HL-60/S4 treated with phorbol 12-myristate 13-acetate at 8.2 ng/mL for 4 days and 3 days (cell line): ENCODE results near the gene NBPF3.
"Not testable (repeated sequence)": the region's sequence is repeated elsewhere in the genome, so short reads cannot be mapped to it uniquely, and the experiment has no call there.

Experiments used
- in situ Hi-C: fragments of 300-500 bp; cut with MboI; formaldehyde crosslinking; loops from 2 replicates; pipeline ENCODE4 v1.15.0; 2022; ENCODE audit warnings: low sequenced_read_pairs

NBPF3 gene

GRCh38 chr1:21517161-21517589, 77.2 kb downstream of the NBPF3 start:
- in situ Hi-C loops, result no loop called here

DNA sequence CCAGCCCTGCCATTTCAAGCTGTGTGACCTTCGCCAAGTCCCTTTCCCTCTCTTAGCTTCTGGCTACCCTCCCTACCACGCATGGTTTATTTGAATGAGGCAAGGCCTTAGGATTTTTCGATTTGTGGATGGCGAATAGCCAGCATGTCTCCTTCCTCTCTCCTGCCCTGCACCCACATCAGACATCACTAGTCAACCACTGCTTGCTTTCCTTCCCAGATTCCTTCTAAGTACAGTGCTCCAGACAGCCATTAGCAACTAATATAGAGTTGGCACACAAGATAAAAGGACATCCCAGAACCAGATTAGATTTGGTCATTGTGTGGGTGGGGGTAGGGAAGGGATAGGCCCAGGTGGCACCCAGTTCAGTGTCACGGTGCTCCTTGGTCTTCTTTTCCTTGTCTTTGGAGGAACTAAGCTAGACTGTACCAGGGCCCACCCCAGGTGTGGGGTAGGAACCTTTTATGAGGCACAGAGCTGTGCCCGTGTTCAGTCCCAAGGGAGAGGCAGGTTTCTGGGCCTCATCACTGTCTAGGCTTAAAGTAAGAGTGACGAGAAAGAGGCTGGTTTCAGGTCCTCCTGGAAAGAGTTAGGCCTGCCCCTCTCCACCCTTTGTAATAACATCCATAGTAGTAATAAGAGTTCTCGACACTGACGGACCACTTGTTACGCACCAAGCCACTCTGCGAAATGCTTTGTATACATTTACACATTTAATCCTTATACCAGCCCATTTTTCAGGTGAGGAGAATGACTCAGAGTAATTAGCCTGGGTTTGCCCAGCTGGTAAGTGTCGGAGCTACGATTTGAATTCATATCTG, 77.9 kb downstream of the NBPF3 start:
- in situ Hi-C loops, result no loop called here

- in situ Hi-C loops, result no loop called here
Measured at GRCh38 chr1:21518774-21519455, 79.0 kb downstream of the NBPF3 start.

GRCh38 chr1:21519486-21520070, 79.6 kb downstream of the NBPF3 start:
- in situ Hi-C loops, result not testable (repeated sequence)

- in situ Hi-C loops, result no loop called here
Measured at GRCh38 chr1:21520899-21521716, 81.2 kb downstream of the NBPF3 start.

DNA sequence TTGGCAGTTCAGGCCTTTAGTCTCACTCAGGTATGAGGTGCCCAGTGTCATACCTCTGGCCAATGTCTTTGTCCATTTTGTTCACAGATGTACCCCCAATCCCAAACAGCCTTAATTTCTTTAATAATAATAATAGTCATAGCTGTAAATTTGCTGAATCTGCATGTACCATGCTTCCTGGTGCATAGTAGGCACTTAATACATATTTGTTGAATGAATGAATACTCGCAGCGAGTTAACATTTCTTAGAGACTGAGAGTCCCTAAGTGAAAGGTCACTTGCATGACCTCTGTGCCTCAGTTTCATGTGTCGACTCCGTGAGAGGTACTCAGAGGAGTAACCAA, 81.8 kb downstream of the NBPF3 start:
- in situ Hi-C loops, result no loop called here

- in situ Hi-C loops, result no loop called here
Measured at GRCh38 chr1:21522525-21523038, 82.6 kb downstream of the NBPF3 start.

DNA sequence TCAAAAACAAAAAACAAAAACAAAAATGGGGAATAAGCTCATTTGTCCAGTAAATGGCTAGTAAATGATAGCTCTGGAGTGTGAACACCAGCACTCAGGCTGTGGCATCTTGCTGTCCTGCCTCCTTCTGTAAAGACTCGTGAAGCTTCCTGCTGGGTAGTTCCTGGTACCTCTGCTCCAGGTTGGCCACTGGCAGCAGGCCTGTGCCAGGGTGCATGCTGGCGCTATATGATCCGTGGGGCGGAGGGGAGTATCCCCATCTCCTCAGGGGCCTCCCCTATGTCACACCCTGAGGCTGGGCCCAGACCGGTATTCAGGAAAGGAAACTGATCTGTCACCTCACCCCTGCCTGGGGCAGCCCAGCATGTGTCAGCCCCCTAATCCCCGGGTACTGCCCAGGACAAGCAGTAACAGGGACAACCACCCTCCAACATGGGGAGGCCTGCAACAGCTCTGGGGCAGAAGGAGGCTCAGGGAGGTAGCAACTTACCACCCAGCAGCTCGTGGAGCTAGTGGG, 83.4 kb downstream of the NBPF3 start:
- in situ Hi-C loops, result no loop called here

DNA sequence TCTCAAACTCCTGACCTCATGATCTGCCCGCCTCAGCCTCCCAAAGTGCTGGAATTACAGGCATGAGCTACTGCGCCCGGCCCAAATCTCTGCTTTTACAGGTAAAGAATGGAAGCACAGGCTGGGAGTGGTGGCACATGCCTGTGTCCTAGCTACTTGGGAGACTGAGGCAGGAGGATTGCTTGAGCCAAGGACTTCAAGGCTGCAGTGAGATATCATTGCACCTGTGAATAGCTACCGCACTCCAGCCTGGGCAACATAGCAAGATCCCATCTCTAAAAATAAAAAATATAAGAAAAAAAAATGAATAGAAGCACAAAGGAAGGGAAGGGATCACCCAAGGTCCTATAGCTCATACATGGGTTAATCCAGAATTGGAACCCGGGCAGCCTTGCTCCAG, 84.3 kb downstream of the NBPF3 start:
- in situ Hi-C loops, result no loop called here

- in situ Hi-C loops, result no loop called here
Measured at GRCh38 chr1:21524686-21525339, 84.9 kb downstream of the NBPF3 start.

DNA sequence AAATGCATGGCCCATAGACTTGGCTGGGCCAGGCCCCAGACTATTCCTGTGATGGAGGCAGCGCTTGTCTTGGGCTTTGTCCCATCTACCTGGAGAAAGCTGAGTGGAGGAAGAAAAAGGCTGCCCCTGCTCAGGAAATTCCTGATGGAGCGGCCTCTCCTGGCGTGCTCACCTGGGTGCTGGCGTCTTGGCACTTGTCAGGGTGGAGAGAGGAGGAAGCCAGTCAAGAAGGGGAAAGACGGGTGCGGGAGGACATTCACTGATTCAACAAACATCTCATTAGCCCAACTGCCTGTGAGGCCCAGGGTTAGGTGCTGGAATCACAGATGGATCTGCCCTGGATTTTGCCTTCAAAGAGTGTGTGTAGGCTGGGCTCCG, 85.4 kb downstream of the NBPF3 start:
- in situ Hi-C loops, result no loop called here

- in situ Hi-C loops, result no loop called here
Measured at GRCh38 chr1:21526441-21526840, 86.5 kb downstream of the NBPF3 start.

DNA sequence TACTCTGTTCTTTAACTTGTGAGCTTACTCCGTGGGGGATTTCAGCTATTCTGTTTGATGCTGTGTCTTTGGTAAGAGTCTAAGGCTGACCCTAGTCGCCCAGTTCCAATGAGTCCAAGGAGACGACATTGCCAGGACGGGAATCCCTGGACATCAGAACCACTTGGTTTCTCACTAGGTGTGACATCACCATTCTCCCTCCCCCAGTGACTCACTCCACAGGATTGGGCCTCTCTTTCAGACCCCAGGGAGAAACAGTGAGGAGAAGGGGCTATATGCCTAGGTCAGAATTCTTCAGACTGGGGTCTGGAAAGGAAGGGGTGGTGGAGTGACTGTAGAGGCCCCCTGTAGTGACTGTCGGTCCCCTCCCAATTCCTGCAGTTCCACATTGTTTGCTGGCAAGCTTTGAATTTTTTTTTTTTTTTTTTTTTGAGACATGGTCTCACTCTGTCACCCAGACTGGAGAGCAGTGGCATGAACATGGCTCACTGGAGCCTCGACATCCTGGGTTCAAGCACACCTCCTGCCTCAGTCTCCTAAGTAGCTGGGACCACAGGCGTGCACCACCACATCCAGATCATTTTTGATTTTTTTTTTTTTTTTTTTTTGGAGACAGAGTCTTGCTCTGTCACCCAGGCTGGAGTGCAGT, 90.6 kb downstream of the NBPF3 start:
- in situ Hi-C loops, result no loop called here

GRCh38 chr1:21531241-21531640, 91.3 kb downstream of the NBPF3 start:
- in situ Hi-C loops, result no loop called here

- in situ Hi-C loops, result no loop called here
Measured at GRCh38 chr1:21532496-21532895, 92.6 kb downstream of the NBPF3 start.

DNA sequence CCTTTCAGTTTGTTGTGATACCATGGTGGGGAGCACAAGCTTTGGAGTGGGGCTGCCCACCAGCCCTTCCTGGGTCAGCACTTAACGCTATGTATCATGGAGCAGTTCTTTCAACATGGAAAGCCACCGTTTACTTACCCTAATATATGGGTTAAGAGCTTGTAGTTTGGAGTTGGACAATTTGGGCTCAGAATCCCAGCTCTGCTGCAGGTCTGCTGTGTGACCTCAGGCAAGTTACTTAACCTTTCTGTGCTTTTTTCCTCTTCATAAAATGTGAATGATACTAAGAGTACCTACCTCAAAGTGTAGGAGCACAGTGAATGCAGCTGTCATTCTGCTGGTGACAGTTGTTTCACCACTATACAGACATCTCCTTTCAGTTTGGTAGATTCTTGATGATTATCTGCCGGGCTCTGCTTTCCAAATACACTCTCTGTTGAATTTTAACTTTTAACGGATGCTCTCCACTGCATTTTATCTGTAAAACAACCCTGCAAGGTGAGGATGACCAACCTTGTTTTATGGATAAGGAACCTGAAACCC, 93.1 kb downstream of the NBPF3 start:
- in situ Hi-C loops, result no loop called here

GRCh38 chr1:21534146-21534545, 94.2 kb downstream of the NBPF3 start:
- in situ Hi-C loops, result no loop called here
